RWPE2 (cell line): ENCODE data around the gene DCP1B.

Experiments
- ATAC-seq: fragments of 200-7000 bp; cut with Tn5 transposase; 3 replicates; pipeline ENCODE4 v1.9.1; 2021; ENCODE audit warnings: low read depth
- DNase-seq: peaks from one replicate; pipeline ENCODE4 v3.0.0-alpha.2; 2020; ENCODE audit warnings: low spot score
- H3K27ac ChIP-seq: fragments of 450-650 bp; 2 replicates; pipeline ENCODE4 v1.5.1; 2017; ENCODE audit warnings: mild to moderate bottlenecking; ENCODE audit not compliant: poor library complexity, severe bottlenecking
- H3K27me3 ChIP-seq: fragments of 250-450 bp; sonication (Bioruptor Pico); 2 replicates; pipeline ENCODE4 v1.5.1; 2021; ENCODE audit warnings: mild to moderate bottlenecking, moderate library complexity; ENCODE audit not compliant: insufficient read depth, poor library complexity, severe bottlenecking
- H3K36me3 ChIP-seq: fragments of 250-450 bp; sonication (Bioruptor Pico); 2 replicates; pipeline ENCODE4 v1.5.1; 2020; ENCODE audit warnings: low read depth, mild to moderate bottlenecking, moderate library complexity
- H3K4me1 ChIP-seq: fragments of 250-450 bp; sonication (Bioruptor Pico); 2 replicates; pipeline ENCODE4 v1.5.1; 2021; ENCODE audit warnings: mild to moderate bottlenecking, moderate library complexity; ENCODE audit not compliant: insufficient read depth, poor library complexity, severe bottlenecking
- H3K4me3 ChIP-seq: fragments of 250-450 bp; sonication (Bioruptor Pico); 2 replicates; pipeline ENCODE4 v1.5.1; 2021; ENCODE audit warnings: mild to moderate bottlenecking, moderate library complexity; ENCODE audit not compliant: severe bottlenecking
- H3K9me3 ChIP-seq: fragments of 250-450 bp; sonication (Bioruptor Pico); 2 replicates; pipeline ENCODE4 v1.5.1; 2021; ENCODE audit warnings: mild to moderate bottlenecking, moderate library complexity; ENCODE audit not compliant: severe bottlenecking
- CTCF ChIP-seq: fragments of 450-650 bp; IDR thresholded peaks from one replicate; pipeline ENCODE4 v1.5.1; 2017; ENCODE audit warnings: mild to moderate bottlenecking, moderate library complexity; ENCODE audit not compliant: poor library complexity, severe bottlenecking

DCP1B gene

GRCh38 chr12:1910468-1910867 is 93.8 kb downstream of the DCP1B start:
- DNase-seq (no peak), ATAC-seq (no peak)
- no peak for TF ChIP-seq CTCF
- Histone ChIP-seq H3K9me3 (peaks cover under 1% of the 10 kb centered on the region), H3K4me1 (no peaks in the 10 kb centered on the region), H3K4me3 (no peak overlapping the region), H3K27ac (no peak overlapping the region), H3K27me3 (no peaks in the 10 kb centered on the region), H3K36me3 (no peaks in the 10 kb centered on the region)

- H3K4me3 ChIP-seq, result no peak overlapping the region
- H3K27me3 ChIP-seq, result no peaks in the 10 kb centered on the region
- H3K9me3 ChIP-seq, result peaks cover 11% of the 10 kb centered on the region
- H3K27ac ChIP-seq, result no peak overlapping the region
- ATAC-seq, result no peak
- no peak for DNase-seq
- H3K36me3 ChIP-seq, result no peaks in the 10 kb centered on the region
- no peaks in the 10 kb centered on the region for H3K4me1 ChIP-seq
- no peak for TF ChIP-seq CTCF
These were observed 95.5 kb downstream of the DCP1B start for GRCh38 chr12:1908758-1909157.

GRCh38 chr12:1907652-1908611 is 96.3 kb downstream of the DCP1B start:
- H3K9me3 ChIP-seq, result peaks cover 11% of the 10 kb centered on the region
- DNase-seq, result peak; percentile 74
- TF ChIP-seq CTCF, result no peak
- no peaks in the 10 kb centered on the region for H3K27me3 ChIP-seq
- H3K27ac ChIP-seq, result no peak overlapping the region
- H3K4me1 ChIP-seq, result no peaks in the 10 kb centered on the region
- no peak overlapping the region for H3K4me3 ChIP-seq
- no peaks in the 10 kb centered on the region for H3K36me3 ChIP-seq
- ATAC-seq, result peak; percentile 47

DNA sequence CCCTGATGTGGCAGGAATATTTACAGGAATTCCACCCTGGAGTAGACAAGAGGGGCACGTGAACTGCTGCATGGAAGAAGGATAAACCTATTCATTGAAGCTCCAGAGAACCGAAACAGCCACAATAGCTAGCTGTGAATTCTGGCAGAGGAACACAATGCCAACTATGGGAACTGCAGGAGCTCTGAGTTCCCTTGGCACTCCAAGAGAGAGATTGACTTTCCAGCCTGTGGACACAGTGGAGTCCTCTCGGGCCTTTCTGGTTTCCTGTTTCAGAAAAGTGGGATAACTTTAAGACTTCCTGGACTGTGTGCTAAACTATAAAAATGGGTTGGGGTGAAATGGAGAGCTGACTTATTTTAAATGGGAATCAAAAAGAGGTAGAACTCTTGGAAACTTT is 97.7 kb downstream of the DCP1B start:
- Histone ChIP-seq H3K27ac (no peak overlapping the region), H3K4me3 (no peak overlapping the region), H3K27me3 (no peaks in the 10 kb centered on the region), H3K36me3 (no peaks in the 10 kb centered on the region), H3K9me3 (peaks cover 11% of the 10 kb centered on the region), H3K4me1 (no peaks in the 10 kb centered on the region)
- ATAC-seq, result no peak
- TF ChIP-seq CTCF, result no peak
- peak; percentile 9 for DNase-seq

GRCh38 chr12:1904875-1905274 is 99.4 kb downstream of the DCP1B start:
- ATAC-seq, result no peak
- H3K9me3 ChIP-seq, result peaks cover 11% of the 10 kb centered on the region
- TF ChIP-seq CTCF, result no peak
- peaks cover 7% of the 10 kb centered on the region for H3K27me3 ChIP-seq
- H3K4me3 ChIP-seq, result no peak overlapping the region
- DNase-seq, result no peak
- no peak overlapping the region for H3K27ac ChIP-seq
- no peaks in the 10 kb centered on the region for H3K4me1 ChIP-seq
- no peaks in the 10 kb centered on the region for H3K36me3 ChIP-seq
